ENCODE data around the gene PLIN5.

DNA sequence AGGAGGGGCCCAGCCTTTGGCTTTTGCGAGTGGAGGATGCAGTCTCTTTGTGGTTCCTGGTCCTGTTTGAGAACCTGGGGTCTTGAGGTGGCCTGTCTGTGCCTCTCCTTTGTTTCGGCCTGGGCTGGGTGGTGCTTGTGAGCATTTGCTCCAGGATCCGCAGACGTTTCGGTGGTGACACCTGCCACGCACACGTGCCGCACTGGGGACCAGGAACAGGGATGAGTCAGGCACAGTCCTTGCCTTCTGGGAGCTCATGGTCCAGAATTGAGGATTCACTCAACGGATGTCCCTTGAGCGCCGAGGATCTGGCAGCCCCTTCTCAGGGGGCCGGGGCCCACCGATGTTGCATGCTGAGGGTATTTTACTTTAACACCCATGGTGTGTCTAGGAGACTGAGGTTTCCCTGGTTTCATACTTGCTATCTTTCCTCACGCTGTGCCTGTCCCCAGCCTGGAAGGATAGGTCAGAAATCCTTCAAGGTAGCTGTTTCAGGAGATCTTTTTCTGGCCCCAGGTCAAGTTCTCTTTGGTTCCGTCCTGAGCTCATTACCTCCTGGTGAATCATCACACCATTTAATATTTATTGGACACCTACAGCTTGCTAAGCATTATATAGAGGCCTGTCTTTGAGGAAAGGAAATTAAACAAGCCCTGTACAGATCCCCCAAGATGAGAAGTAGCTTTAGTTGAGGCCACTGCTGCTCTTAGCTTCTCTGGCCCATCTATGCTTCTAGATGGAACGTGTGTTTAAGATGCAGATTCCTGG, 57.8 kb downstream of the PLIN5 start:
- no peak for TF ChIP-seq POLR2A (IDR thresholded peaks at IDR 0.05)
- TF ChIP-seq, protein P1, sequence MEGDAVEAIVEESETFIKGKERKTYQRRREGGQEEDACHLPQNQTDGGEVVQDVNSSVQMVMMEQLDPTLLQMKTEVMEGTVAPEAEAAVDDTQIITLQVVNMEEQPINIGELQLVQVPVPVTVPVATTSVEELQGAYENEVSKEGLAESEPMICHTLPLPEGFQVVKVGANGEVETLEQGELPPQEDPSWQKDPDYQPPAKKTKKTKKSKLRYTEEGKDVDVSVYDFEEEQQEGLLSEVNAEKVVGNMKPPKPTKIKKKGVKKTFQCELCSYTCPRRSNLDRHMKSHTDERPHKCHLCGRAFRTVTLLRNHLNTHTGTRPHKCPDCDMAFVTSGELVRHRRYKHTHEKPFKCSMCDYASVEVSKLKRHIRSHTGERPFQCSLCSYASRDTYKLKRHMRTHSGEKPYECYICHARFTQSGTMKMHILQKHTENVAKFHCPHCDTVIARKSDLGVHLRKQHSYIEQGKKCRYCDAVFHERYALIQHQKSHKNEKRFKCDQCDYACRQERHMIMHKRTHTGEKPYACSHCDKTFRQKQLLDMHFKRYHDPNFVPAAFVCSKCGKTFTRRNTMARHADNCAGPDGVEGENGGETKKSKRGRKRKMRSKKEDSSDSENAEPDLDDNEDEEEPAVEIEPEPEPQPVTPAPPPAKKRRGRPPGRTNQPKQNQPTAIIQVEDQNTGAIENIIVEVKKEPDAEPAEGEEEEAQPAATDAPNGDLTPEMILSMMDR (IDR thresholded peaks at IDR 0.05): no peak
